HG03060 (cell line): Measurements from ENCODE around the gene PTK6.
A peak's percentile ranks its signal among the peaks of the same experiment; 100 is the strongest.

Experiments used
- ATAC-seq: cut with Tn5 transposase; IDR thresholded peaks from one replicate; pipeline ENCODE4 v1.9.1; 2021; ENCODE audit warnings: low read depth, moderate number of reproducible peaks; ENCODE audit not compliant: unreplicated experiment

Gene PTK6

GRCh38 chr20:63545814-63546213 is 8.6 kb upstream of the PTK6 start:
- ATAC-seq = no peak

DNA sequence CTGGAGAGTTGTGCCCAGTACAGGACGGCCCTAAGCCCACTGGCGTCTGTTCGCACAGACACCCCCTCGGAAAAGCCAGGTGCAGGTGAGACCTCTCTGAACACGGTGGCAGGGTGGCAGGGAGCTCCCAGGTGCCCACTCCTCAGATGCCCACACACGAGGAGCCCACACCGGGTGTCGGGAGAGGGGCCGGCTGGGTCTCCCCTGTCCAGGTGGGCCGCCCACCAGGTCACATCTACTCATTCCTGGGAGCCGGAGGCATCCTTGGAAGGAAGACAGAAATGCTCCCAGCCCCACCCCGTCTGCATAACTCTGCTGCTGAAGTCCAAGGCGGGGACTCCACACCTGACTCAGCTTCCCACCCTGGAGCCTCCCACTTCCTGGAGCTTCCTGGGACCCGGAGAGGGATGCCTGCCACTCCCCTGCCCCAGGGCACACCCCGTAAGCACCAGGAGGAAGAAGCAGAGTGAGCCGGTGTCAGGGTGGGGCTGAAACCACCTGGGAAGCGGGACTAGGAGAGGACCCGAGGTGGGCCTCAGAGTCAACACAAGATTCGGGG is 7.9 kb upstream of the PTK6 start:
- no peak for ATAC-seq

- ATAC-seq = no peak
Measured at GRCh38 chr20:63544241-63544957, 7.2 kb upstream of the PTK6 start.

- no peak for ATAC-seq
Measured at GRCh38 chr20:63543733-63544132, 6.6 kb upstream of the PTK6 start.

GRCh38 chr20:63543131-63543530 is 6.0 kb upstream of the PTK6 start:
- ATAC-seq = no peak

GRCh38 chr20:63542696-63543095 is 5.5 kb upstream of the PTK6 start:
- no peak for ATAC-seq

- no peak for ATAC-seq
Measured at GRCh38 chr20:63542031-63542559, 4.9 kb upstream of the PTK6 start.

DNA sequence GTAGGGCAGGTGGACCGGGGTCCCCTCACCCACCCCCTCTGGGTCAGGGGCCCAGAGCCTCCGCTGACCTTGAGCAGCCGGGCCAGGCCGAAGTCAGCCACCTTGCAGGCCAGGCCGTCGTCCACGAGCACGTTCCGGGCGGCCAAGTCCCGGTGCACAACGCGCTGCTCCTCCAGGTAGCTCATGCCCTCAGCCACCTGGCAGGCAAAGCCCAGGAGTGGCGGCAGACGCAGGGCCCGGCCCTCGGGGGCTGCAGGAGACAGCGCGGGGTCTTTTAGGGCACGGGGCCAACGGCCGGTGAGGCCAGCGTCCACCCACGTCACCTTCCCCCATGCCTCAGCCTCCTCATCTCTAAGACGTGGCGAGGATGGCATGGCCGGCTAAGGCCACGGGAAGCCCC is 4.2 kb upstream of the PTK6 start:
- no peak for ATAC-seq

GRCh38 chr20:63540417-63541186 is 3.4 kb upstream of the PTK6 start:
- ATAC-seq = no peak

DNA sequence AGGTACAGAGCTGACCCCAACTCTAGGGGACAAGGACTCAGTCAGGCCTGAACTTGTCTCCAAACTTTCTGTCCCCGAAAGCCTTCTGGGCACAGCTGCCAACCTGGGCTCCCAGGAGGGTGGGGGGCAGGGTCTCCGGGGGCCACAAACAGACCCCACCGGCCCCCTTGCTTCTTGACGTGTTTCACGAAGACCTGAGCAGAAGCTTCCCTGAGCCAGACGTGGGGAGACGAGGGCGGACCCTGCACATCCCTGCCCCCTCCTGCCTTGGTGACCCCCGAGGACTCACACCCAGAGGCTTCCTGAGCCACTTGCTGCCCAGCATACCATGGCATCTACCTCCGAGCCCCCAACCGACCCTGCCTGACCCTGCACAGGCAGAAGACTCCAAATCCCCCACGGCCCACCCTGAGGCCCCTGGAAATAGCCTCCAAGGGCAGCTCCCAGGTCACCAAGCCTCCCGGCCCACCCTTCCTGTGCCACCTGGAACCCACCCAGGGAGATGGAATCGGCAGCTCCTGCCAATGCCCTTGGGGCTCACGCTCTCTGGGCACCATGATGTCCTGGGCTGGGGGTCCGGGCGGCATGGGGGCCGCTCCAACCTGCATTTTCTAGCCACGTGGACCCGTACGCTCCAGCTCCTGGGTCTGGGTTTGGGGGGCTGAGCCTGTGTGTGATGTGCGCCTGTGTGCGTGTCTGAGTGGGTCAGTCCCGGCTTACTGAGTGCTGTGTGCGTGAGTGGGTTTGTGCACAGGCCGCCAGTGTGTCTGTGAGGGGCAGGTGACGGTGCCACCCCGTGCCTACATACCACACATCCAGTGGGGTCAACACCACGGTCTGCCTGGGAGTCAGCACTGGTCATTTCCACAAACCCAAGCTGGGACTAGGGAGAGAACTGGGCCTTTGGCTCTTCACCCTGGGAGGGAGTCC is 2.5 kb upstream of the PTK6 start:
- no peak for ATAC-seq

- no peak for ATAC-seq
Measured at GRCh38 chr20:63539092-63539430, 1.9 kb upstream of the PTK6 start.

DNA sequence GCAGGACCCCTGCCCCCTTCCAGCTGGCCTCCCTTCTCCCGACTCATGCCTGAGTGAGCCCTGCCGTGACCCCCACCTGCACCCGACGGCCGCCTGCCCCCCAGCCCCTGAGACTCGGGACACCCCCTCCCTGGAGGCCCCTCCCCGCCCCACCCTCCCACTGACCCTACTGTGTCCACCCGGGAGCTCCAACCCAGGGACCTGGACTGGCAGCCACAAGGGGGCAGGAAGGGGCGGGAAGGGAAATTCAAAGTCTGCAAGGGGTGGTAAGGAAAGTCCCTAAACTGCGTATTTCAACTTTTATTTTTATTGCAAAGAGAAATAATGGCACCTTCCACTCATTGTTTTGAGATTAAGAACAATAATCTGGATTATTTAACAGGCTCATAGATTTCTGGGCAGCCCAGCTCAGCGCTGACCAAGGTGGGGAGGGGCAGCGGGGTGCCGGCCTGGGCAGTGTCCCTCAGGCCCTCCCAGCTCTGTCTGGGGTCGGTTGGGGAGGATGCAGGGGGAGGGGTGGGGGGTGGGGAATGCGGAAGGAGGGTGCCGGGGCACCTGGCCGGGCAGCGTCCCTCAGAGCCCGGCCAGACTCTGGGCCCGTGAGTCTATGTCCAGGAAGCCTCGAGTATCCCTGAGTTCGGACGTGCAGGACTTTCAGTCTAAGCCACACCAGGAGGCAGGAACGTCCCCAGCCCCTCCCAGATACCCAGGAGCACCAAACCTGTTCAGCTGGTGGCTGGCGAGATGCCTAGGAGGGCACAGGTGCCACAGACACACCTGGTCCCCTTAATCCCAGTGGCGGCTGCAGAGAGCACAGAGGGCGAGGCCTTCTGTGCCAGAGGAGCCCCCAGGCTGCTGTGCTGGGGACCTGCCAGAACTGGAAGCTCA is 1.3 kb upstream of the PTK6 start:
- no peak for ATAC-seq

DNA sequence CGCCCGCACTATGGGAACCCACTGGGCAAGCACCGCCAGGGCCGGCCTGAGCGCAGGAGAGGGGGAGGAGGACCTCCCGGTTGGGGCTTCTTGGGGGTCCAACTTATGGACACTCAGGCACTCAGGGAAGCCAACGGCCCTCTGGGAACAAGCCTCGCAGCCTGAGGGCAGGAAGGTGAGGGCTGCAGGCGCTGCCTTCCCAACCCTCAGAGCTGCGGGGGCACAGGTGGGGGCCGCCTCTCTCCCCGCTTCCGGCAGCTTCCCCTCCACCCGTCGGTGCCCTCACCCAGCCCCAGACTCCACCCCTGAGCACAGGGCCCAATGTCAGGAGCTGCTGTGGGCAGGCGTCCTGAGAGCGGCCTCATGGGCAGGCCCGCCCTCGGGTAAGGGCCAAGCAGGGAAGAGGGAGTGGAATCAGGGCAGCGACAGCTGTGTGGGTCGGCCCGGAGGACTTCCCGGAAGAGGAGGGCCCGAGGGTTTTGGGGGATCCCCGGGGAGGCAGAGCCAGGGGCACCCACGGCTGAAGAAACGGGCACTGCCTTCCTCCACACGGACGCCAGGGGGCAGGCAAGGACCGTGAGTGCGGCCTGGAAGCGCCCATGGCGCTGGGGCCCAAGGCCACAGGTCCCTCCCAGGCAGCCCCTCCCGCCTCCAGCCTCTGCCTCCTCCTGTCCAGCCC is 488 bp upstream of the PTK6 start:
- peak; percentile 90 for ATAC-seq

DNA sequence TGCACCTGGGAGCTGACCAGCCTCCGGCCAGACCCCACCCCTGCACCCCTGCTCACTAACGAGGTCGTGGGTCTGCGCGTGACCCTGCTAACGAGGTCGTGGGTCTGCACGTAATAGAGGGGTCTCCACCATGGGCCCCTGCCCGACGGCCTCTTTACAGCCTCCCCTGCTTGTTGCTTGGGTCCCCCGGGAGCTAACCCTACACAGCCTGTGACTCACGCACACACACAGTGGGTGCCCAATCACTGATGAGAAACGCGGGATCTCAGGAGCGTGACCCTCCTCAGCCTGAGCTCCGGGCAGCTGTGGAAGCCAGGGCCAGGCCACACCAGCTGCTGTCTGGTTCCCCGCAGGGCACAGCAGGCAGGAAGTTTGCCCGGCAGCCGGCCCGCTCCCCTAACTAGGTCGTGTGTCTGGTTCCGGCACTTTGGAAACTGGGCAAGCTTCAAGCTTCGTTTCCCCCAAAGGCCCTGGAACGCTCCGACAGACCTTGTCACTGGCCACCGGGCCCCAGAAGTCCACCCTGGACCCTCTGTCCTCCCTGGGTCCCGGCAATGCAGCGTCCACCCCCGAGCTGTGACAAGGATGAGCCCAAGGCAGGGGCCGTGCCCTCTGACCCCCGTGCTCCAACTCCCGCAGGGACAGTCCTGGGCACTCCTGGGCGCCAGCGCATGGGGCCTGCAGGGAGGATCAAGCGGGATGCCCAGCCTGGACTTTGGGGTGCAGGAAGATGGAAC is 767 bp downstream of the PTK6 start:
- ATAC-seq = no peak

DNA sequence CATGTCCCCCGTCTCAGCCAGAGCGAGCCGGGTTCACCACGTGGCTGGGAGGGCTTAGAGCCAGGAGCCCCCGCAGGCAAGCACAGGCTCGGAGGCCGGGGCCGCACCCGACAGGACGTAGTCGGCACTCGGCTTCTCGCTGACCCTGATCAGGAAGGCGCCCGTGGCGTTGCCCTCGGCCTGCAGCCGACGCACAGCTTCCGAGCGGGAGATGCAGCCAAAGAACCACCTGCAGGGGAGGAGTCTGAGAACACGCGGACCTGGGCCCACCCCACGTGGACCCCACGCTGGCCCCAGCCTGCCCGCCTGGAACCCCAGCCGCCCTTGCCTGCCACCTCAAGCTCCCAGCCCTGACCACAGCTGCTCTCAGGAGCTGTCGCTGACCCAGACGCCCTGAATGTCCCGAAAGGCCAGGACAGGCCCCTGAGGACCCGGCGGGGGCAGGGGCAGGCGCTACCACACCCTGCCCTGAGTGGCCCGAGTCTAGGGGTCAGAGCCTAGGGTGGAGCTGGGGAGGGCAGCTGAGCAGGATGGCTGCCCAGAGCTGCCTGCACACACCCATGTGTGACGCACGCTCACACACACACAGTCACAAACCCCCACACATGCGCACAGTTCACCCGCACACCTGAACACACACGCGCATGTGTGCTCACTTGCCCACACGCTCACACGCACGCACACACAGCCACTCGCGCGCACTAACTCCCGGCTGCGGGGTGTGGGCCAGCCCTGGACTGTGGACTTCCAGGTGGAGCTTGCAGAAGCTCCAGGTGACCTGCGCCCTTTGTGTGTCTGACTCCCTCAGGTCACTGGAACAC is 2.1 kb downstream of the PTK6 start:
- no peak for ATAC-seq

DNA sequence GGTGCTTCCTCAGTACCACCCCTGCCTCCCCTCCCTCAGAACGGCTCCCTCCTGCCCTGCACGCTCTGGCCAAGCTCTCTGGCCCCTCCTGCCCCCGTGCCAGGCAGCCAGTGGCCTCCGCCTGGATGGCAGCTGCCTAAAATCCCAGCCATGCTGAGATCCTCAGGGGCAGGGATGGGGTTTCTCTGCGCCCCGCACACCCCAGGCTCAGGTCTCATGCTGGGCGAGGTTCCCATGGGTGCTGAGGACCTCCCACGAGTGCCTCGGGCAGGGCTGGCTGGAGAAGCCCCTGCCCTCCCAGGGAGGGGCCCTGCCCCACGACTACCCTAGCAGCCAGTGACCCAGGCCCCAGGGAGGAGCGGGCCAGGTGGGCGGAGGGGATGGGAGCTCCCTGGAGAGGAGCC is 2.7 kb downstream of the PTK6 start:
- no peak for ATAC-seq

DNA sequence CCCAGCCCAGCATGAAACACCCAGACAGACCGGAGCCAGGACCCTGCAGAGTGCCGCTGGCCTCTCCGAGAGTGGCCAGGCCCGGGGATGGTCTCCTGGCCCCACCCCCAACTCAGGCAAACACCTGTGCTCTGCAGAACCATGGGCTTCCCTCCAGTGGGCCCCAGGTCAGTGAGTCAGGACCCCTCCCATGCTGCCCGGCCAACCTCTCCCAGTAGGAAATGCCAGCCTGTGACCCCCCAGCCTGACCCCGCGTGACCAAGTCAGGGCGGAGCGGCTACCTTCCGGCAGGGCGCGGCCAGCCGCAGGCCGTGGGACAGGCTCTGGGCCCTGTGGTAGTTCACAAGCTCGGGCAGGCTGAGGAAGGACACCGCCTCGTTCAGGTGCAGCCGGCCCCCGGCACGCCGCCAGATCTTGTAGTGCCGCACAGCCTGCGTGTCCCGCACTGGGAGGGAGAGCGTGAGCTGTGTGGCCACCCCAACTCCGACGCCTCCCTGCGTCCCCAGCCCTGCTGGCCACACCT is 3.2 kb downstream of the PTK6 start:
- ATAC-seq = no peak
